NT2/D1 (cell line): ENCODE data around the gene REST.

Experiments
- SUZ12 ChIP-seq: IDR thresholded peaks from 2 replicates; pipeline ENCODE4 v1.6.1; 2011; ENCODE audit not compliant: insufficient read length, insufficient read depth; ENCODE audit errors: extremely low read depth
- YY1 ChIP-seq: IDR thresholded peaks from 2 replicates; pipeline ENCODE4 v1.6.1; 2011; ENCODE audit not compliant: insufficient read length, insufficient read depth
- ZNF274 ChIP-seq: IDR thresholded peaks from 2 replicates; pipeline ENCODE4 v1.6.1; 2011; ENCODE audit warnings: mild to moderate bottlenecking, low read depth, low read length

DNA sequence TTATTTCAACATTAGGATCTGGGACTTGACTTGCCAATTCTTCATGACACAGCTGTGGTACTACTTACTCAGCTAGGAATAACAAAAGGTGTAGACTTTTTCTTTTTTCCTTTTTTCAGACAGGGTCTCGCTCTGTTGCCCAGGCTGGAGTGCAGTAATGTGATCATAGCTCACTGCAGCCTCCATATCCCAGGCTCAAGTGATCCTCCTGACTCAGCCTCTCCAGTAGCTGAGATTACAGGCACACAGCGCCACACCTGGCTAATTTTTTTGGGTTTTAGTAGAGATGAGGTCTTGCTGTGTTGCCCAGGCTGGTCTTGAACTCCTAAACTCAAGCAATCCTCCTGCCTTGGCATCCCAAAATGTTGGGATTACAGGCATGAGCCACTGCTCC lies 53.4 kb downstream of the REST start:
- no peak for TF ChIP-seq SUZ12
- no peak for TF ChIP-seq ZNF274
- no peak for TF ChIP-seq YY1
